Calu3 (cell line): ENCODE results near the gene INF2. TPM values are rescaled to one million over a fixed set of nuclear protein-coding genes. Genes with fewer than 3 reads are reported as not detected.

Experiments used
- BruUV-seq: library from RNA; stranded (reverse); fragments of 400-500 nt; replicated peaks from 2 replicates; lab custom pipeline; 2021; lab: Mats Ljungman, UMichigan
- CTCF ChIA-PET: fragments of 300-600 bp; sonication (Branson Sonifier 250); formaldehyde crosslinking; loops from one replicate; lab custom pipeline; 2022; ENCODE audit warnings: antibody characterized with exemption; lab: Charles Lee
- DNase-seq: peaks from one replicate; pipeline ENCODE4 v3.0.0; 2022
- H3K27ac Mint-ChIP-seq: one replicate; pipeline ENCODE4 v1.8.0; 2022; ENCODE audit warnings: mixed read lengths; ENCODE audit not compliant: unreplicated experiment
- H3K27me3 Mint-ChIP-seq: one replicate; pipeline ENCODE4 v1.8.0; 2022; ENCODE audit warnings: mixed read lengths; ENCODE audit not compliant: unreplicated experiment
- H3K36me3 Mint-ChIP-seq: one replicate; pipeline ENCODE4 v1.8.0; 2022; ENCODE audit warnings: mild to moderate bottlenecking, moderate library complexity, mixed read lengths; ENCODE audit not compliant: insufficient read depth, unreplicated experiment
- H3K4me1 Mint-ChIP-seq: one replicate; pipeline ENCODE4 v1.8.0; 2022; ENCODE audit warnings: mild to moderate bottlenecking, low read depth, mixed read lengths; ENCODE audit not compliant: unreplicated experiment
- H3K4me3 Mint-ChIP-seq: one replicate; pipeline ENCODE4 v1.8.0; 2022; ENCODE audit warnings: mild to moderate bottlenecking, low read depth, moderate library complexity, mixed read lengths; ENCODE audit not compliant: unreplicated experiment
- H3K9me3 Mint-ChIP-seq: one replicate; pipeline ENCODE4 v1.8.0; 2022; ENCODE audit warnings: low read depth, mixed read lengths; ENCODE audit not compliant: unreplicated experiment
- CTCF ChIP-seq: fragments of 200-600 bp; IDR thresholded peaks from one replicate; pipeline ENCODE4 v1.8.0; 2022; ENCODE audit warnings: antibody characterized with exemption; ENCODE audit not compliant: unreplicated experiment
- intact Hi-C: fragments of 100-400 bp; cut with micrococcal nuclease; formaldehyde crosslinking; loops from one replicate; pipeline ENCODE4 v1.10.0; 2022; ENCODE audit not compliant: unreplicated experiment
- total RNA-seq: library from RNA; stranded (reverse); gene quantifications from 2 replicates; pipeline ENCODE4 v1.2.3, GENCODE V29; 2022

INF2 gene
- total RNA-seq, 1 experiment from 2014 or later, result 208 TPM

GRCh38 chr14:104734051-104734587, 44.7 kb downstream of the INF2 start:
- H3K27me3 Mint-ChIP-seq, result peaks cover 5% of the 10 kb centered on the region
- no TSS peak for BruUV-seq
- no peaks in the 10 kb centered on the region for H3K4me1 Mint-ChIP-seq
- no peak for DNase-seq
- intact Hi-C loops, result no loop called here
- H3K36me3 Mint-ChIP-seq, result peaks cover 6% of the 10 kb centered on the region
- TF ChIP-seq CTCF, result no peak
- no peak overlapping the region for H3K4me3 Mint-ChIP-seq
- no peak overlapping the region for H3K27ac Mint-ChIP-seq
- H3K9me3 Mint-ChIP-seq, result no peaks in the 10 kb centered on the region
- CTCF ChIA-PET, result no interaction called here

GRCh38 chr14:104734601-104734990, 45.2 kb downstream of the INF2 start:
- Mint-ChIP-seq H3K27me3 (peaks cover under 1% of the 10 kb centered on the region), H3K27ac (no peak overlapping the region), H3K9me3 (no peaks in the 10 kb centered on the region), H3K36me3 (peaks cover 5% of the 10 kb centered on the region), H3K4me3 (no peak overlapping the region), H3K4me1 (no peaks in the 10 kb centered on the region)
- CTCF ChIA-PET, result no interaction called here
- no peak for TF ChIP-seq CTCF
- intact Hi-C loops, result no loop called here
- DNase-seq, result no peak
- no TSS peak for BruUV-seq

GRCh38 chr14:104734991-104735779, 45.8 kb downstream of the INF2 start:
- intact Hi-C loops, result no loop called here
- CTCF ChIA-PET, result no interaction called here
- H3K4me3 Mint-ChIP-seq, result no peak overlapping the region

More at GRCh38 chr14:104734991-104735779, 45.8 kb downstream of the INF2 start:
- no TSS peak for BruUV-seq
- no peaks in the 10 kb centered on the region for H3K27me3 Mint-ChIP-seq
- H3K27ac Mint-ChIP-seq, result no peak overlapping the region
- DNase-seq, result no peak
- no peak for TF ChIP-seq CTCF
- H3K36me3 Mint-ChIP-seq, result peaks cover 5% of the 10 kb centered on the region
- no peaks in the 10 kb centered on the region for H3K4me1 Mint-ChIP-seq
- no peaks in the 10 kb centered on the region for H3K9me3 Mint-ChIP-seq
